Mammary epithelial cell (primary cell): Measurements from ENCODE around the gene RNF4.

Source experiments
- CTCF ChIP-seq, 2 donors: IDR thresholded peaks in 1 of 2; conservative IDR thresholded peaks in 1 of 2; 2 replicates each; pipeline ENCODE4 v1.5.1; 2011 to 2012; ENCODE audit warnings: inconsistent platforms in 2 of 2, low read length in 2 of 2, mild to moderate bottlenecking in 2 of 2, control low read depth in 1 of 2, low read depth in 1 of 2; ENCODE audit not compliant: insufficient read depth in 1 of 2; ENCODE audit errors: extremely low read depth in 1 of 2
- EZH2 ChIP-seq: IDR thresholded peaks from 2 replicates; pipeline ENCODE4 v1.6.1; 2012; ENCODE audit warnings: low read length, inconsistent platforms, borderline replicate concordance

DNA sequence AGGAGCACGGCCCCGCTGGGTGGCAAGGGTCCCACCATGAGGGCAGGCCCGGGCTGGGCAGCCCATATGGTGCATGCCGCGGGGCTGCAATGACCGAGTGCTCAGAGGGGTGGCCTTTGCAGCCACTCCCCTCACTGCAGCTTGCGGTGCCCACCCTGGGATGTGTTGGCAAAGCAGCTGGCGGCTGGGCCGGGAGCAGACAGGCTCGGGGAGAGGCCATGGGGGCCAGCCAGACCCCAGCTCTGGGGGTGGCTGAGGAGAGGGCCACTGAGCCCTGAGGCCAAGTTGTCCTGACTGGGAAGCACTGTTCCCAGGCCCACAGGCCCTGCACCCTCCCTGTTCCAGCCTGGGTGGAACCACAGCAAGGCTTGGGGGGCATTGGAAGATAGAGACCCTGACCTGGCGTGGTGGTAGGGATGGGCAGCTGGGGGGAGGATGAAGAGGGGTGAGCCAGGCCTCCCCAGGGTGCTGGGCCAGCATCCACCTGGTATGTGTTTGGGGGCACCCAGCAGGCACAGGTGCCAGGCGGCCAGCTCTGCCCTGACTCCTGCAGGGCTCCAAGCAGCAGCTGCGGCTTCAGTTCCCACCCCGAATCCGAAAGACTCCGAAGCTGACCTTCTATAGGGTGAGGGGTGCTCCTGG, 18.4 kb upstream of the RNF4 start:
- TF ChIP-seq CTCF (conservative IDR thresholded peaks at IDR 0.05 in 1 of 2, IDR thresholded peaks at IDR 0.05 in 1 of 2; ENCODE audit: extremely low read depth in 1 of 2, insufficient read depth in 1 of 2, low read depth in 1 of 2, low read length in 2 of 2): no peak
- no peak for TF ChIP-seq EZH2
